SK-N-SH (cell line): ENCODE results near the gene LIN7A. TPM values are rescaled to one million over a fixed set of nuclear protein-coding genes. Genes with fewer than 3 reads are reported as not detected.

ENCODE experiments used
- CTCF ChIA-PET: fragments of 300-600, 350-600 bp; formaldehyde crosslinking; extraction: SDS; loops from one replicate; lab custom pipeline; 2021; lab: Yijun Ruan, JAX
- POLR2A ChIA-PET: fragments of 350-600 bp; sonication (Branson Sonifier 250); formaldehyde crosslinking; extraction: SDS; loops from one replicate; lab custom pipeline; 2020; ENCODE audit warnings: antibody characterized with exemption, inconsistent platforms; lab: Yijun Ruan, JAX
- DNase-seq: peaks from one replicate; pipeline ENCODE4 v3.0.0; 2012
- H2AFZ ChIP-seq: fragments of 200-600 bp; sonication (generic); 2 replicates; pipeline ENCODE4 v1.8.1; 2016; ENCODE audit warnings: antibody characterized with exemption, mild to moderate bottlenecking, low read depth
- H3F3A ChIP-seq: fragments of 200-600 bp; sonication (generic); replicated peaks from 2 replicates; pipeline ENCODE3; 2016; ENCODE audit warnings: antibody characterized with exemption, mild to moderate bottlenecking; ENCODE audit not compliant: insufficient read depth
- H3K27ac ChIP-seq, 2 experiments: fragments of 200-500 bp in 1 of 2; fragments of 200-600 bp in 1 of 2; sonication (Bioruptor generic) in 1 of 2; sonication (generic), shearing (Covaris generic) in 1 of 2; 2 replicates each; pipeline versions ENCODE4 v1.5.1 to v1.6.1; 2014 to 2016; ENCODE audit warnings: low read depth in 2 of 2, inconsistent platforms in 1 of 2, low read length in 1 of 2, mild to moderate bottlenecking in 1 of 2, mixed read lengths in 1 of 2
- H3K27me3 ChIP-seq: fragments of 200-600 bp; sonication (generic), shearing (Covaris generic); 2 replicates; pipeline ENCODE4 v1.6.1; 2016; ENCODE audit warnings: mixed run types; ENCODE audit not compliant: insufficient read depth
- H3K36me3 ChIP-seq, 2 experiments: fragments of 200-500 bp in 1 of 2; fragments of 200-600 bp in 1 of 2; sonication (Bioruptor generic) in 1 of 2; sonication (generic) in 1 of 2; replicated peaks in 1 of 2; 2 replicates each; pipeline versions ENCODE3 to v1.5.1; 2014 to 2016; ENCODE audit warnings: low read length in 1 of 2, mild to moderate bottlenecking in 1 of 2; ENCODE audit not compliant: insufficient read depth in 2 of 2, control insufficient read depth in 1 of 2
- H3K4me1 ChIP-seq, 2 experiments: fragments of 200-500 bp in 1 of 2; fragments of 200-600 bp in 1 of 2; sonication (Bioruptor generic) in 1 of 2; sonication (generic), shearing (Covaris generic) in 1 of 2; 2 replicates each; pipeline versions ENCODE4 v1.5.1 to v1.6.1; 2014 to 2016; ENCODE audit warnings: low read depth in 1 of 2, low read length in 1 of 2, mixed run types in 1 of 2; ENCODE audit not compliant: insufficient read depth in 2 of 2, control insufficient read depth in 1 of 2
- H3K4me2 ChIP-seq: fragments of 200-600 bp; sonication (generic), shearing (Covaris generic); 2 replicates; pipeline ENCODE4 v1.6.1; 2017; ENCODE audit warnings: mixed run types
- H3K4me3 ChIP-seq, 2 experiments: fragments of 200-500 bp in 1 of 2; fragments of 200-600 bp in 1 of 2; sonication (Bioruptor generic) in 1 of 2; sonication (generic), shearing (Covaris generic) in 1 of 2; 2 replicates each; pipeline versions ENCODE4 v1.5.1 to v1.8.1; 2014 to 2016; ENCODE audit warnings: low read depth in 2 of 2, inconsistent platforms in 1 of 2, low read length in 1 of 2, mild to moderate bottlenecking in 1 of 2, mixed read lengths in 1 of 2, moderate library complexity in 1 of 2
- H3K79me2 ChIP-seq: fragments of 200-600 bp; sonication (generic); 2 replicates; pipeline ENCODE4 v1.8.1; 2017; ENCODE audit warnings: mild to moderate bottlenecking; ENCODE audit not compliant: insufficient read depth
- H3K9ac ChIP-seq: fragments of 200-600 bp; sonication (generic); 2 replicates; pipeline ENCODE4 v1.6.1; 2017; ENCODE audit warnings: mixed run types
- H3K9me2 ChIP-seq: fragments of 200-600 bp; sonication (generic); 2 replicates; pipeline ENCODE4 v1.6.1; 2017; ENCODE audit warnings: mixed run types
- H3K9me3 ChIP-seq: fragments of 200-600 bp; sonication (generic); 2 replicates; pipeline ENCODE4 v1.6.1; 2017; ENCODE audit warnings: mixed run types, mild to moderate bottlenecking, moderate library complexity
- H4K20me1 ChIP-seq: fragments of 200-600 bp; sonication (generic); 2 replicates; pipeline ENCODE4 v1.6.1; 2017; ENCODE audit warnings: mild to moderate bottlenecking, mixed run types; ENCODE audit not compliant: insufficient read depth
- CHD2 ChIP-seq: fragments of 150-350 bp; IDR thresholded peaks from 2 replicates; pipeline ENCODE4 v1.6.1; 2018; ENCODE audit warnings: low read length; ENCODE audit not compliant: partially characterized antibody
- CTCF ChIP-seq: fragments of 200-600 bp; sonication (generic); IDR thresholded peaks from 2 replicates; pipeline ENCODE4 v1.6.1; 2017; ENCODE audit warnings: antibody characterized with exemption, mild to moderate bottlenecking, moderate library complexity
- EZH2phosphoT487 ChIP-seq: fragments of 200-600 bp; sonication (generic); IDR thresholded peaks from 2 replicates; pipeline ENCODE4 v1.6.1; 2017; ENCODE audit warnings: low read depth, mixed run types, mild to moderate bottlenecking, antibody characterized with exemption, moderate library complexity, borderline replicate concordance
- FOSL2 ChIP-seq: IDR thresholded peaks from 2 replicates; pipeline ENCODE4 v1.4.0; 2012; ENCODE audit warnings: low read depth, mild to moderate bottlenecking, moderate library complexity, borderline replicate concordance
- FOXJ3 ChIP-seq: sonication (generic); formaldehyde crosslinking; IDR thresholded peaks from 2 replicates; pipeline ENCODE4 v1.5.1; 2020; ENCODE audit warnings: mild to moderate bottlenecking, missing genetic modification reagents
- FOXM1 ChIP-seq: IDR thresholded peaks from 2 replicates; pipeline ENCODE4 v1.4.0; 2012; ENCODE audit warnings: low read depth, mild to moderate bottlenecking
- IRF3 ChIP-seq: fragments of 150-350 bp; IDR thresholded peaks from 2 replicates; pipeline ENCODE4 v1.6.1; 2016; ENCODE audit warnings: mild to moderate bottlenecking, low read depth, low read length
- JUND ChIP-seq: IDR thresholded peaks from 2 replicates; pipeline ENCODE4 v1.4.0; 2012
- NFIC ChIP-seq: IDR thresholded peaks from 2 replicates; pipeline ENCODE4 v1.4.0; 2012; ENCODE audit warnings: borderline replicate concordance
- NRF1 ChIP-seq: IDR thresholded peaks from 2 replicates; pipeline ENCODE4 v1.6.1; 2012; ENCODE audit warnings: low read depth, mild to moderate bottlenecking, low read length
- POLR2AphosphoS5 ChIP-seq: IDR thresholded peaks from 2 replicates; pipeline ENCODE4 v1.6.1; 2012; ENCODE audit warnings: low read depth, low read length
- RAD21 ChIP-seq: IDR thresholded peaks from 2 replicates; pipeline ENCODE4 v1.6.1; 2012; ENCODE audit warnings: mild to moderate bottlenecking, low read length
- RCOR1 ChIP-seq: fragments of 150-350 bp; IDR thresholded peaks from 2 replicates; pipeline ENCODE4 v1.6.1; 2017; ENCODE audit warnings: antibody characterized with exemption, low read length
- RXRA ChIP-seq: IDR thresholded peaks from 2 replicates; pipeline ENCODE4 v1.4.0; 2012; ENCODE audit warnings: low read depth, mild to moderate bottlenecking, borderline replicate concordance
- SIN3A ChIP-seq: IDR thresholded peaks from 2 replicates; pipeline ENCODE4 v1.6.1; 2012; ENCODE audit warnings: low read depth, mild to moderate bottlenecking, low read length, moderate library complexity, borderline replicate concordance
- TAF1 ChIP-seq: IDR thresholded peaks from 2 replicates; pipeline ENCODE4 v1.6.1; 2012; ENCODE audit warnings: low read depth, mild to moderate bottlenecking, low read length, moderate library complexity, borderline replicate concordance
- TCF12 ChIP-seq: IDR thresholded peaks from 2 replicates; pipeline ENCODE4 v1.4.0; 2012
- ZBTB33 ChIP-seq: IDR thresholded peaks from 2 replicates; pipeline ENCODE4 v1.4.0; 2012; ENCODE audit warnings: low read depth, borderline replicate concordance
- WGBS: methylation state at CpG from one replicate; pipeline ENCODE4 v1.1.6; 2017; ENCODE audit warnings: low lambda C conversion rate; 5-methylcytosine and 5-hydroxymethylcytosine counted together
- polyA plus RNA-seq, 3 experiments: library from polyadenylated mRNA; depleted of rRNA; stranded (reverse); fragments of >200 nt; gene quantifications; 2 replicates each; pipeline ENCODE4 v1.2.3, GENCODE V29; 2012
- TF ChIP-seq, protein P1 (sequence below): IDR thresholded peaks from 2 replicates; pipeline ENCODE4 v1.4.0; 2012; ENCODE audit warnings: low read depth

Gene LIN7A
- polyA plus RNA-seq, 1 of the 3 experiments (the other 2 are of a cell fraction): not detected

- POLR2A ChIA-PET: no interaction called here
- H2AFZ ChIP-seq: no peak overlapping the region
- CTCF ChIA-PET: interaction anchor here (1.3 kb wide), 1 partner anchor 13 kb away, joined by 3 read pairs; no protein-coding TSS in a partner anchor
- no peaks in the 10 kb centered on the region for H3K79me2 ChIP-seq
- TF ChIP-seq TAF1 (no peak), EZH2phosphoT487 (no peak), FOXJ3 (no peak), NRF1 (no peak), CTCF (no peak), RAD21 (no peak), CHD2 (no peak), SIN3A (no peak), ZBTB33 (no peak), IRF3 (no peak), FOSL2 (no peak)
- no peak for DNase-seq
- no peak overlapping the region for H3K4me3 ChIP-seq
- H3K36me3 ChIP-seq: no peaks in the 10 kb centered on the region
- H3K4me2 ChIP-seq: no peak overlapping the region
- no peak overlapping the region for H3K9ac ChIP-seq
- H3K9me3 ChIP-seq: no peaks in the 10 kb centered on the region
- no peak overlapping the region for H3K27ac ChIP-seq
- H3F3A ChIP-seq: peaks cover 11% of the 10 kb centered on the region
- no peaks in the 10 kb centered on the region for H3K27me3 ChIP-seq
- WGBS: 12% methylated on average over 2 of the region's 2 CpGs
- H3K4me1 ChIP-seq: peaks cover 0 to 12% of the 10 kb centered on the region in 2 experiments; a peak in 2 of 4 replicates
- H3K9me2 ChIP-seq: no peaks in the 10 kb centered on the region
- H4K20me1 ChIP-seq: no peaks in the 10 kb centered on the region
Observed at GRCh38 chr12:80780746-80781145, 157.0 kb downstream of the LIN7A start.

DNA sequence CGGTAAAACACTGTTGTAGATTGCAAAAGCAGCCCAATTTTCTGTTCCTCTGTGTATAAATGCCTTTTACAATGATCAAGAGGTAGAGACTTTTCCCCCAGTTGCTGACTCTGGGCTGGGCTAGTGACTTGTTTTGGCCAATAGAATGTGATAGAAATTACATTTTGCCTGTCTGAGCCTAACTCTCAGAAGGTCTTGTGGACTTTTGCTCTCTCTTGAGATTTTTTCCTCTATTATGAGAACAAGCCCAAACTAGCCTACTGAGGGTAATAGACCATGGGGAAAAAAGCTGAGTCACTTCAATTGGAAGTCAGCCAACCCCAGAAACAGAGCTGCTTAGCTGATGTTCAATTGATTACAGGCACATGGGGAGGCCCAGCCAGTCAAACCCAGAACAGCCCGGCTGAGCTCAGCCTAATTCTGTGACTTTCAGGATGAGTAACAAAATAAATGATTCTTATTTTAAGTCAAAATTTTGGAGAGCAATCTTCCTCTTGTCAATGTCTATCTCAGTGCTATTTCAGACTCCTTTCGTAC lies 159.7 kb downstream of the LIN7A start:
- H4K20me1 ChIP-seq: no peaks in the 10 kb centered on the region
- peak overlapping the region; percentile 79 for H2AFZ ChIP-seq
- no peaks in the 10 kb centered on the region for H3K27me3 ChIP-seq
- no peak overlapping the region for H3K4me2 ChIP-seq
- ChIA-PET POLR2A (no interaction called here), CTCF (interaction anchor here (1.0 to 1.5 kb wide), 3 partner anchors 15 to 22 kb away, joined by 3 to 4 read pairs (median 3); no protein-coding TSS in a partner anchor)
- H3K9me3 ChIP-seq: no peaks in the 10 kb centered on the region
- no peaks in the 10 kb centered on the region for H3K9me2 ChIP-seq
- no peak overlapping the region for H3K9ac ChIP-seq
- DNase-seq: peak; percentile 10
- H3K4me3 ChIP-seq: no peak overlapping the region
- peaks cover 0 to 12% of the 10 kb centered on the region in 2 experiments; a peak in 2 of 4 replicates for H3K4me1 ChIP-seq
- H3K36me3 ChIP-seq: no peaks in the 10 kb centered on the region
- H3F3A ChIP-seq: peaks cover 11% of the 10 kb centered on the region
- H3K79me2 ChIP-seq: no peaks in the 10 kb centered on the region
- WGBS: 56% methylated on average over 3 of the region's 3 CpGs
- peak overlapping the region; percentile 85 to 86 for H3K27ac ChIP-seq
- peak; percentile 60; the same call in 1 of the 2 replicates for TF ChIP-seq TCF12
- no peak for TF ChIP-seq RCOR1
- TF ChIP-seq, protein P1, sequence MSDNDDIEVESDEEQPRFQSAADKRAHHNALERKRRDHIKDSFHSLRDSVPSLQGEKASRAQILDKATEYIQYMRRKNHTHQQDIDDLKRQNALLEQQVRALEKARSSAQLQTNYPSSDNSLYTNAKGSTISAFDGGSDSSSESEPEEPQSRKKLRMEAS: peak; percentile 90
- TF ChIP-seq JUND: peak; percentile 57
- 0 out of 2 replicates have a peak, but pooled peaks have one; percentile 13 for TF ChIP-seq RXRA
- TF ChIP-seq SIN3A: no peak
- TF ChIP-seq NFIC: peak; percentile 89
- no peak for TF ChIP-seq RAD21
- TF ChIP-seq FOSL2: peak; percentile 64
- no peak for TF ChIP-seq CTCF
- no peak for TF ChIP-seq FOXM1
- 0 out of 2 replicates have a peak, but pooled peaks have one; percentile 27 for TF ChIP-seq POLR2AphosphoS5
